HG03159 (cell line): ENCODE data around the gene ZNF541.

Experiments used
- ATAC-seq: cut with Tn5 transposase; IDR thresholded peaks from one replicate; pipeline ENCODE4 v1.9.1; 2021; ENCODE audit warnings: mild to moderate bottlenecking, moderate library complexity; ENCODE audit not compliant: unreplicated experiment

Gene ZNF541

DNA sequence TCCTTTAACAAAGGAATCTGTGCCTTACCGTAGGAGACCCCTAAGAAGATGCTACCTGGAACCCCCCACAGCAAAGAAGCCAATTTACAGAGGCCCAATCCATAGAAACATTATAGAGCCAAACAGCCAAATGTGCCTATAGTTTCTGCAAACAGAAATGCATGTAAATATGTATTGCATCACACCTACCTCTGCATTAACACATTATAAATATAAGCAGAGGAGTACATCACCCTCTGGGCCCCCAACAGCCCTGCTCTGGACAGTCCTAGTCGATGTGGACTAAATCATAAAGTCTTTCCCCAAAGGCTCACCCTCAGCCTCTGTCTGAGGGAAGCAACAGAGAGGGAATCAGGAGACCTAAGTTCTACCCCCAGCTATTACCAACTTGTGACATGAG is 25.7 kb downstream of the ZNF541 start:
- ATAC-seq, result no peak

GRCh38 chr19:47545061-47545948 is 27.6 kb downstream of the ZNF541 start:
- ATAC-seq, result no peak

DNA sequence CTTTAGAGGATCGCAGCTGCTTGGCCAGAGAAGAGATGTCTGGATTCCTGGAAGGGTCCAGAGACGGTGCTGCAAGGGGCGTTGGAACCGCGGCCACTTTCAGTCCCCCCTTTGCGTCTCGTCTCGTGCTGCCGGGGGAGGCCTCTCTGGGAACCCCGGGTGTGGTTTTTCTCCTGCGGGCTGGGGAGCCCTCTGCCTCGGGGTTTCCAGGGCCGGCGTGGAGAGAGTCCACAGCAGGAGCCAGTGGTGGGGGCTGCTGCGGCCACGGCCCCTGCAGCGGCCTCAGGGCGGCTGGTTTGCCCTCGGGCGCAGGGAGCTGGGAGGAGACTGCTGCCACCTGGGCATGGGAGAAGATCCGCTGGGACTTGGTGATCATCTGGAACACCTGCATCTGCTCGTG is 28.5 kb downstream of the ZNF541 start:
- ATAC-seq, result no peak

DNA sequence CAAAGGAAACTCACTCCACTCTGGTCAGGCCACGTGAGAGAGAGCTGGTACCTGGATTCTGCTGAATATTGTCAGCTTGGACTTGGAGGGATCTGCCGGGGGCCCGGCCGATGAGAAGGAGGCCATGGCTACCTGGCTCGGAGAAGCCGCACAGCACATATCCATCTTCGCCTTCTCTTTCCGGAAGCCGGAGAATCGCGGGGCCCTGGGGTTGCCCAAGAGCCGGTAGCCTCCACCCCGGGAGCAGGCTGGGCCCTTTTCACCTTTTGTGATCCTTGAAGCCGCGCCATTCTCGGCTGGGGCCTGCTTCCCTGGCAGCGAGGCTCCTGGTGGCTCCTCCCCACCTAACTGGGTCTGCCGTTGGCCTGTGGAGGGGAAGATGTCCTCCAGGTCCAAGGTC is 28.9 kb downstream of the ZNF541 start:
- no peak for ATAC-seq

DNA sequence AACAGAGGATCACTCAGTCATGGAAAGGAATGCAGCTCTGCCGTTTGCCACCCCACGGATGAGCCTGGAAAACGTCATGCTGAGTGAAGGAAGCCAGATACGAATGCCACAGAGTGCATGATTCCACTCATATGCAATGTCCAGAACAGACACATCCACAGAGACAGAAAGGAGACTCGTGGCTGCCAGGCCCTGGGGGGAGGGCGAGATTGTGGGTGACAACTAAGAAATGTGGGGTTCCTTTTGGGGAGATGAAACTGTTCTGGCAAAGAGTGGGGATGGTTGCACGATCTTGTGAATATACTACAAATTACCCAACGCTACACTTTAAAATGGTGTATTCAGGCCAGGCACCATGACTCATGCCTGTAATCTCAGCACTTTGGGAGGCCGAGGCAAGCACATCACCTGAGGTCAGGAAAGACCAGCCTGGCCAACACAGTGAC is 30.9 kb downstream of the ZNF541 start:
- ATAC-seq, result no peak

GRCh38 chr19:47541518-47541917 is 31.4 kb downstream of the ZNF541 start:
- ATAC-seq, result no peak

- ATAC-seq, result no peak
Measured at GRCh38 chr19:47540748-47541147, 32.2 kb downstream of the ZNF541 start.

DNA sequence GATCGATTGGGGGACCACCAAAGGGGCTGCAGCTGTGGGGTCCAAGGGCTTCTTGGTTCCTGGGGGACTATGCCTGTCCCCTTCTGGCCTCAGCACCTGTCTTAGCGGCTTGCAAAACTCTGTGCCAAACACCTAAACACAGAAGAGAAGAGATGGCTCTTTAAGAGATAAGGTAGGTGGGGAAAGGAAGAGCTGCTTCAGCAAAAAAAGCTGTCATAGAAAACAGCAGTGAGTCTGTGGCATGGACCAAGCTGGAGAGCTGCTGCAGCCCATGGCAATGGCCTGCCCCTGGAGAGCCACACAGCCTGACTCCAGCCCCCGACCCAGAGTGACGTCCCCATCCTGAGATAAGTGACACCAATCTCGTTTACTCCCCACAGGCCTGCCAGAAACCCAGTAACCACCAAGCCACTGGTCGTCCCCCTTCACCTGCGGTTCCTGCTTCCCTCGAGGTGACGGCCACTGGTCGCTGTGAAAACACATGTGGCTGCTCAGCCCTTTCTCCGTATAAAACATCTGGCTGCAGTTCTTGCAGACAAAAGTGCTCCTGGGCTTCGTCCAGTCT is 33.1 kb downstream of the ZNF541 start:
- ATAC-seq, result no peak

DNA sequence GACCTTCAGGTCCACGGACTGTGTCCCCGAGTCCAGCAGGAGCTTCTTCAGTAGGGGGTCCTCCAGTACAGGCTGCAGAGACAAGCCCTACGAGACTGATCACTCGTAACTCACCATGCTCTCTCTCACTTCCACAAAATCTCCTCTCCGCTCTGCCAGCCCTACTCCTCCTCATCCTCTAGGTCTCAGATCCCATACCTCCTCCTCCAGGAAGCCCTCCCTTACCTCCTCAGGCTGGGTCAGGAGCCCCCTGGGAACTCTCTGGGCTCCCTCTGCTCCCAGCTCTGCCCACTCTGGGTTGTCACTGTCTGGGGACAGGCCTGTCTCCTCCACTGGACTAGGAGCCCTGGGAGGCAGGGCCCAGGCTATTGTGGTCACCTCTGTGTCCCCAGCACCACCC is 34.1 kb downstream of the ZNF541 start:
- ATAC-seq, result no peak

DNA sequence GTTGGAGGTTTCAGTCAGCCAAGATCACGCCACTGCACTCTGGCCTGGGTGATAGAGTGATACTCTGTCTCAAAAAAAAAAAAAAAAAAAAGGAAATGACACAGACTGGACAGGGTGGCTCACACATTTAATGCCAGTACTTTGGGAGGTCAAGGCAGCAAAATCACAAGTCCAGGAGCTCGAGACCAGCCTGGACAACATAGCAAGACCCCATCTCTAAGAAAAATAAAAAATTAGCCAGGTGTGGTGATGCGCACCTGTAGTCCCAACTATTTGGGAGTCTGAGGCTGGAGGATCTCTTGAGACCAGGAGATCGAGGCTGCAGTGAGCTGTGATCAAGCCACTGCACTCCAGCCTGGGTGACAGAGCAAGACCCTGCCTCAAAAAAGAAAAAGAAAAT is 35.5 kb downstream of the ZNF541 start:
- no peak for ATAC-seq

- ATAC-seq, result no peak
Measured at GRCh38 chr19:47534628-47535027, 38.3 kb downstream of the ZNF541 start.

DNA sequence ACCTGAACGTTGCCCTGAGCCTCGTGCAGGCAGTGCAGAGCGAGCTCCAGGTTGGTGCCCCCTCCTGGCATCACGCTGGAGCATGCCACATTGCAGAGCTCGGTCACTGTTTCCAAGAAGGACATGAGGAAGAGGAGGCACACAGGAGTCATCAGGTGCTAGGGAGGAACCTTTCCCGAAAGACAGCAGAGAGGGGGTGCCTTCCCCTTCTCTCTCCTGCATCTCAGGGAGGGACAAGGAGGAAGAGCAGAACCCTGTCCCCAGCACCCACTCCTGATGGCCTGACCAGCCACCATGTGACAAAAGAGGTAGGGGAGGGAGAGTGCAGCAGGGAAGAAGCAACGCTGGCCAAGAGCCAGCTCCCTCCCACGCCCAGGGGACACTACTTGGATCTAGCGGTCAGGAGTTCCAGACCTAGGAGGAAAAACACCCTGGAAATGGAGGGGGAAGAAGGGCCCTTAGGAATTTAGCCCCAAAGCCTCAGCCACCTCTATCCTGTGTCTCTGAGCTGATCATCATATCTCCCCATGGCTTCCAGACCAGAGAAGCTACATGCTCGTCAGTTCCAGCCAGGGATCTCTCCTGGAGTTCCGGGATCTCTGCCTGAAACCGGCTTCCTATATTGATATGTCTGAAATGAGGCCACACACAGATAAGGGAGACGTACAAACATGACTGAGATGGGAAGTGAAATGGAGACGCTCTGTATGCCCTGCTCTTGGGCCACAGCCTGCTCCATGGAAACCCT is 41.1 kb downstream of the ZNF541 start:
- no peak for ATAC-seq

GRCh38 chr19:47529018-47529742 is 43.8 kb downstream of the ZNF541 start:
- ATAC-seq, result no peak

DNA sequence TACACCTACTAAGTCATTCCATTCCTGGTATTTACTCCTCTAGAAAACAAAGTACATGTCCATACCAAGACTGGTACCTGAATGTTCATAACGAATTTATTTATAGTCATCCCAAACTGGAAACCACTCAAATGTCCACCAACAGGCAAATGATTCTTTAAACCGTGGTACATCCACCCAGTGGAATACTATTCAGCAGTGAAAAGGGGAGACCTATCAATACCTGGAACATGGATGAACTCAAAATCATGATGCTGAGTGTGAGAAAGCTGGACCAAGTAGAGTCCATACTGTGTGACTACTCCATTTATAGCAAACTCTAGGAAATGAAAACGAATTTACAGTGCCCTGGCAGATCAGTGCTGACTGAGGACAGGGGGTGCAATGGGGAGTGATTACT is 46.1 kb downstream of the ZNF541 start:
- ATAC-seq, result no peak

- ATAC-seq, result no peak
Measured at GRCh38 chr19:47523473-47523872, 49.5 kb downstream of the ZNF541 start.
